ENCODE results near the gene CXCL10. TPM values are rescaled to one million over a fixed set of nuclear protein-coding genes. Genes with fewer than 3 reads are reported as not detected.
"Not testable (repeated sequence)": the region's sequence is repeated elsewhere in the genome, so short reads cannot be mapped to it uniquely, and the experiment has no call there.

CXCL10 gene
- total RNA-seq, 3 donors from 2014 or later: 1.4 to 2.2 (median 2.1) TPM

DNA sequence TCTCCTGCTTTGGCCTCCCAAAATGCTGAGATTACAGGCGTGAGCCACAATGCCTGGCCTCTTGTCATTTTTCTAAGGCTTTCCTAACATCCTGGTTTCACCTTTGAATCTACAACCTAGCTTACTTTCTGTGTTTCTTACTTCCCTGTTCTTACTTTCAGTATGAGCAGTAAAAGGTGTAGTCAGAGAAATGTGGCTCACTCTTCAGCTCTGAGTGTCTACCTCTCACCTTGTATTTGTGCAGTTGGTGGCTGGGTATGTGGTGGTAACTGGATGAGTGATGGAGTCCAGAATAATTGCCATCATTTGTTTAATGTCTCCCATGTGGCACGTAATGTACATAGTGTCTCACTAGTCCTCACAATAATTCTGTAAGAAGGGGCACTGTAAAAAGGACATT lies 31.7 kb upstream of the CXCL10 start:
- Histone ChIP-seq H3K4me3 (no peak overlapping the region), H3K9me3 (no peaks in the 10 kb centered on the region), H3K4me1 (ENCODE audit: low read depth) (peaks cover 3% of the 10 kb centered on the region), H3K36me3 (ENCODE audit: low read depth) (no peaks in the 10 kb centered on the region)
- ATAC-seq: peak; percentile 89
- no peak for DNase-seq
- intact Hi-C loops (cut with DNase I, micrococcal nuclease): no loop called here
- TF ChIP-seq, protein P1, sequence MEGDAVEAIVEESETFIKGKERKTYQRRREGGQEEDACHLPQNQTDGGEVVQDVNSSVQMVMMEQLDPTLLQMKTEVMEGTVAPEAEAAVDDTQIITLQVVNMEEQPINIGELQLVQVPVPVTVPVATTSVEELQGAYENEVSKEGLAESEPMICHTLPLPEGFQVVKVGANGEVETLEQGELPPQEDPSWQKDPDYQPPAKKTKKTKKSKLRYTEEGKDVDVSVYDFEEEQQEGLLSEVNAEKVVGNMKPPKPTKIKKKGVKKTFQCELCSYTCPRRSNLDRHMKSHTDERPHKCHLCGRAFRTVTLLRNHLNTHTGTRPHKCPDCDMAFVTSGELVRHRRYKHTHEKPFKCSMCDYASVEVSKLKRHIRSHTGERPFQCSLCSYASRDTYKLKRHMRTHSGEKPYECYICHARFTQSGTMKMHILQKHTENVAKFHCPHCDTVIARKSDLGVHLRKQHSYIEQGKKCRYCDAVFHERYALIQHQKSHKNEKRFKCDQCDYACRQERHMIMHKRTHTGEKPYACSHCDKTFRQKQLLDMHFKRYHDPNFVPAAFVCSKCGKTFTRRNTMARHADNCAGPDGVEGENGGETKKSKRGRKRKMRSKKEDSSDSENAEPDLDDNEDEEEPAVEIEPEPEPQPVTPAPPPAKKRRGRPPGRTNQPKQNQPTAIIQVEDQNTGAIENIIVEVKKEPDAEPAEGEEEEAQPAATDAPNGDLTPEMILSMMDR (IDR thresholded peaks at IDR 0.05): no peak

- DNase-seq: no peak
- H3K4me1 ChIP-seq (ENCODE audit: low read depth): peaks cover 3% of the 10 kb centered on the region
- no peak overlapping the region for H3K4me3 ChIP-seq
- intact Hi-C loops (cut with DNase I, micrococcal nuclease): no loop called here
- H3K9me3 ChIP-seq: no peaks in the 10 kb centered on the region
- H3K36me3 ChIP-seq (ENCODE audit: low read depth): no peaks in the 10 kb centered on the region
- TF ChIP-seq, protein P1 (IDR thresholded peaks at IDR 0.05): no peak
- ATAC-seq: peak; percentile 62
Measured at GRCh38 chr4:76053730-76054129, 30.4 kb upstream of the CXCL10 start.

- H3K4me1 ChIP-seq (ENCODE audit: low read depth); intact Hi-C loops (cut with DNase I, micrococcal nuclease); DNase-seq; H3K36me3 ChIP-seq (ENCODE audit: low read depth); H3K4me3 ChIP-seq; ATAC-seq; H3K9me3 ChIP-seq: not testable (repeated sequence)
Measured at GRCh38 chr4:76050560-76051050, 27.3 kb upstream of the CXCL10 start.

DNA sequence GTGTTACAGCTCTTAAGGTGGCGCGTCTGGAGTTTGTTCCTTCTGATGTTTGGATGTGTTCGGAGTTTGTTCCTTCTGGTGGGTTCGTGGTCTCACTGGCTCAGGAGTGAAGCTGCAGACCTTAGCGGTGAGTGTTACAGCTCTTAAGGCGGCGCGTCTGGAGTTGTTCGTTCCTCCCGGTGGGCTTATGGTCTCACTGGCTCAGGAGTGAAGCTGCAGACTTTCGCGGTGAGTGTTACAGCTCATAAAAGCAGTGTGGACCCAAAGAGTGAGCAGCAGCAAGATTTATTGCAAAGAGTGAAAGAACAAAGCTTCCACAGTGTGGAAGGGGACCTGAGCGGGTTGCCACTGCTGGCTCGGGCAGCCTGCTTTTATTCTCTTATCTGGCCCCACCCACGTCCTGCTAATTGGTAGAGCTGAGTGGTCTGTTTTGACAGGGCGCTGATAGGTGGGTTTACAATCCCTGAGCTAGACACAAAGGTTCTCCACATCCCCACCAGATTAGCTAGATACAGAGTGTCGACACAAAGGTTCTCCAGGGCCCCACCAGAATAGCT lies 26.6 kb upstream of the CXCL10 start:
- DNase-seq; intact Hi-C loops (cut with DNase I, micrococcal nuclease); H3K36me3 ChIP-seq (ENCODE audit: low read depth); H3K4me1 ChIP-seq (ENCODE audit: low read depth); H3K4me3 ChIP-seq; H3K9me3 ChIP-seq; ATAC-seq: not testable (repeated sequence)

GRCh38 chr4:76044686-76045085 lies 21.4 kb upstream of the CXCL10 start:
- ATAC-seq; intact Hi-C loops (cut with DNase I, micrococcal nuclease): not testable (repeated sequence)

GRCh38 chr4:76043306-76043705 lies 20.0 kb upstream of the CXCL10 start:
- ATAC-seq; intact Hi-C loops (cut with DNase I, micrococcal nuclease); H3K36me3 ChIP-seq (ENCODE audit: low read depth); H3K4me1 ChIP-seq (ENCODE audit: low read depth); H3K4me3 ChIP-seq; H3K9me3 ChIP-seq: not testable (repeated sequence)
- peak in 1 of 3 donors; percentile 48 for DNase-seq

More at GRCh38 chr4:76044686-76045085, 21.4 kb upstream of the CXCL10 start:
- not testable (repeated sequence) for H3K4me1 ChIP-seq (ENCODE audit: low read depth); DNase-seq; H3K36me3 ChIP-seq (ENCODE audit: low read depth); H3K4me3 ChIP-seq; H3K9me3 ChIP-seq

DNA sequence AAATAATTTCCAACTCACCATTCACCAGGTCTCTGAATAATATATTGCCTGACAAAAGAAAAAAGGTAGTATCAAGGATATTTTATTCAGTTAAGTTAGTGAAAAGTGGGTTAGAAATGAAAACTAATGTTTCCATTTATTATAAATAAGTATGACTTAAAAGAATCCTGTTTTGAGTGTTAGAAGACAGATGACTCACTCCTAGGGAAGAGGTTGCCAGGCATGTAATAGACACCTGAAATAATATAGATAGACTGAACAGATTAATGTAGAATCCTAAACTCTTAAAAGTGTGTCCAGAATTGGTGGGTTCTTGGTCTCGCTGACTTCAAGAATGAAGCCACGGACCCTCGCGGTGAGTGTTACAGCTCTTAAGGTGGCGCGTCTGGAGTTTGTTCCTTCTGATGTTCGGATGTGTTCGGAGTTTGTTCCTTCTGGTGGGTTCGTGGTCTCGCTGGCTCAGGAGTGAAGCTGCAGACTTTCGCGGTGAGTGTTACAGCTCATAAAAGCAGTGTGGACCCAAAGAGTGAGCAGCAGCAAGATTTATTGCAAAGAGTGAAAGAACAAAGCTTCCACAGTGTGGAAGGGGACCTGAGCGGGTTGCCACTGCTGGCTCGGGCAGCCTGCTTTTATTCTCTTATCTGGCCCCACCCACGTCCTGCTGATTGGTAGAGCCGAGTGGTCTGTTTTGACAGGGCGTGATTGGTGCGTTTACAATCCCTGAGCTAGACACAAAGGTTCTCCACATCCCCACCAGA lies 19.1 kb upstream of the CXCL10 start:
- intact Hi-C loops (cut with DNase I, micrococcal nuclease); H3K4me3 ChIP-seq; H3K9me3 ChIP-seq; H3K36me3 ChIP-seq (ENCODE audit: low read depth); H3K4me1 ChIP-seq (ENCODE audit: low read depth); ATAC-seq; DNase-seq: not testable (repeated sequence)

- intact Hi-C loops (cut with DNase I, micrococcal nuclease): no loop called here
Measured at GRCh38 chr4:76036855-76037254, 13.6 kb upstream of the CXCL10 start.

More at GRCh38 chr4:76036855-76037254, 13.6 kb upstream of the CXCL10 start:
- ATAC-seq (no peak), DNase-seq (no peak)
- Histone ChIP-seq H3K4me3 (no peak overlapping the region), H3K4me1 (ENCODE audit: low read depth) (no peaks in the 10 kb centered on the region), H3K9me3 (no peaks in the 10 kb centered on the region), H3K36me3 (ENCODE audit: low read depth) (no peaks in the 10 kb centered on the region)
- TF ChIP-seq, protein P1 (IDR thresholded peaks at IDR 0.05): no peak
